ENCODE data around the gene FUZ. TPM values are rescaled to one million over a fixed set of nuclear protein-coding genes. Genes with fewer than 3 reads are reported as not detected.

The FUZ gene
- total and polyA plus RNA-seq, 9 donors = 13.4 to 48.6 (median 27.5) TPM

GRCh38 chr19:49761625-49762311 is 51.3 kb downstream of the FUZ start:
- Histone ChIP-seq H3K27me3 (no peaks in the 10 kb centered on the region), H3K27ac (no peak overlapping the region), H3K36me3 (no peaks in the 10 kb centered on the region), H3K9me3 (no peaks in the 10 kb centered on the region), H3K4me3 (no peak overlapping the region), H3K4me1 (ENCODE audit: insufficient read depth) (peaks cover 8% of the 10 kb centered on the region)
- intact Hi-C loops (cut with DNase I) = no loop called here
- 55 to 67% (median 58%) methylated on average over 16 of the region's 16 CpGs for WGBS, 3 donors
- DNase-seq = peak in 3 of 5 donors; percentile 48 to 55 (median 51)
- TF ChIP-seq POLR2A (IDR thresholded peaks at IDR 0.05) (no peak), CTCF (IDR thresholded peaks at IDR 0.05) (peak in 1 of 3 donors; percentile 31)

GRCh38 chr19:49761249-49761624 is 51.9 kb downstream of the FUZ start:
- intact Hi-C loops (cut with DNase I) = no loop called here

GRCh38 chr19:49758292-49758691 is 54.8 kb downstream of the FUZ start:
- H3K9me3 ChIP-seq = no peaks in the 10 kb centered on the region
- no peak overlapping the region for H3K4me3 ChIP-seq
- no peak overlapping the region for H3K27ac ChIP-seq
- intact Hi-C loops (cut with DNase I) = no loop called here
- H3K4me1 ChIP-seq (ENCODE audit: insufficient read depth) = peaks cover 8% of the 10 kb centered on the region
- peak in 4 of 5 donors; percentile 44 to 59 (median 53) for DNase-seq
- no peaks in the 10 kb centered on the region for H3K27me3 ChIP-seq
- 5 to 11% (median 6%) methylated on average over 7 of the region's 7 CpGs for WGBS, 3 donors
- TF ChIP-seq EP300 (IDR thresholded peaks at IDR 0.05) (no peak), CTCF (IDR thresholded peaks at IDR 0.05) (no peak), POLR2A (IDR thresholded peaks at IDR 0.05) (no peak)
- no peaks in the 10 kb centered on the region for H3K36me3 ChIP-seq

More at GRCh38 chr19:49761249-49761624, 51.9 kb downstream of the FUZ start:
- peaks cover 8% of the 10 kb centered on the region for H3K4me1 ChIP-seq (ENCODE audit: insufficient read depth)
- no peaks in the 10 kb centered on the region for H3K36me3 ChIP-seq
- WGBS, 3 donors = 73 to 100% (median 96%) methylated on average over 1 of the region's 1 CpG
- no peak overlapping the region for H3K27ac ChIP-seq
- H3K9me3 ChIP-seq = no peaks in the 10 kb centered on the region
- H3K4me3 ChIP-seq = no peak overlapping the region
- H3K27me3 ChIP-seq = no peaks in the 10 kb centered on the region
- DNase-seq = no peak
- TF ChIP-seq CTCF (IDR thresholded peaks at IDR 0.05) (no peak), POLR2A (IDR thresholded peaks at IDR 0.05) (no peak), EP300 (IDR thresholded peaks at IDR 0.05) (no peak)

Small RNAs within 50 kb of the gene (microRNA-seq; reads per million reads assigned to microRNA genes)
- gene MIR4749 (0.89 to 2.8 (median 1.9) reads per million in 3 donors), gene MIR6799 (0 to 0.75 (median 0.18) reads per million in 3 donors), gene MIR6800 (0 reads per million in 3 donors)

Small RNAs within 50 kb of the gene (small RNA-seq; reads per million reads assigned to genes)
- gene MIR4749 (not detected), gene MIR6799 (not detected), gene RNU6-841P (not detected)

Other genes with a start within 250 kb of the FUZ start
- gene NOSIP, start 232.7 kb downstream of the FUZ start, total RNA-seq = 10 to 100 TPM; 44.8 to 70.1 (median 58.7) TPM
- gene NOSIP, start 232.7 kb downstream of the FUZ start, polyA plus RNA-seq = 10 to 100 TPM; 31.0 to 65.0 TPM
- gene PRRG2, start 232.0 kb downstream of the FUZ start, total RNA-seq = 1 to 10 TPM in 3 of 7 donors, under 1 TPM in 1, not detected in 3; 0.77 to 4.0 (median 1.6) TPM
- under 1 TPM; 0.65 to 0.75 TPM for gene PRRG2, start 232.0 kb downstream of the FUZ start, polyA plus RNA-seq
- 10 to 100 TPM in 5 of 7 donors, 1 to 10 TPM in 2; 8.1 to 44.1 (median 31.8) TPM for gene PRR12, start 222.1 kb downstream of the FUZ start, total RNA-seq
- 10 to 100 TPM in 1 of 2 donors, 1 to 10 TPM in 1; 2.8 to 22.8 TPM for gene PRR12, start 222.1 kb downstream of the FUZ start, polyA plus RNA-seq
- gene RRAS, start 173.1 kb downstream of the FUZ start, total RNA-seq = 10 to 100 TPM; 28.7 to 62.8 (median 37.6) TPM
- 10 to 100 TPM; 24.2 to 63.4 TPM for gene RRAS, start 173.1 kb downstream of the FUZ start, polyA plus RNA-seq
- gene SCAF1, start 171.1 kb downstream of the FUZ start, total RNA-seq = 10 to 100 TPM; 14.9 to 94.6 (median 68.8) TPM
- gene SCAF1, start 171.1 kb downstream of the FUZ start, polyA plus RNA-seq = 10 to 100 TPM in 1 of 2 donors, 1 to 10 TPM in 1; 3.3 to 29.1 TPM
- 10 to 100 TPM; 46.1 to 89.0 (median 69.5) TPM for gene IRF3, start 147.4 kb downstream of the FUZ start, total RNA-seq
- 10 to 100 TPM; 24.2 to 76.9 TPM for gene IRF3, start 147.4 kb downstream of the FUZ start, polyA plus RNA-seq
- gene BCL2L12, start 147.4 kb downstream of the FUZ start, total RNA-seq = 10 to 100 TPM in 6 of 7 donors, 1 to 10 TPM in 1; 8.0 to 21.0 (median 15.6) TPM
- gene BCL2L12, start 147.4 kb downstream of the FUZ start, polyA plus RNA-seq = 10 to 100 TPM in 1 of 2 donors, 1 to 10 TPM in 1; 6.7 to 17.7 TPM
- gene PRMT1, start 136.0 kb downstream of the FUZ start, total RNA-seq = 100 to 1,000 TPM; 125 to 174 (median 152) TPM
- 100 to 1,000 TPM in 1 of 2 donors, 10 to 100 TPM in 1; 57.1 to 182 TPM for gene PRMT1, start 136.0 kb downstream of the FUZ start, polyA plus RNA-seq
- 1 to 10 TPM in 4 of 7 donors, under 1 TPM in 3; 0.48 to 1.9 (median 1.3) TPM for gene ADM5, start 123.7 kb downstream of the FUZ start, total RNA-seq
- gene ADM5, start 123.7 kb downstream of the FUZ start, polyA plus RNA-seq = 1 to 10 TPM in 1 of 2 donors, not detected in 1; 1.6 TPM
- gene CPT1C, start 122.2 kb downstream of the FUZ start, total RNA-seq = 10 to 100 TPM in 4 of 7 donors, 1 to 10 TPM in 3; 4.6 to 25.8 (median 14.5) TPM
- gene CPT1C, start 122.2 kb downstream of the FUZ start, polyA plus RNA-seq = 10 to 100 TPM in 1 of 2 donors, 1 to 10 TPM in 1; 9.4 to 12.9 TPM
- under 1 TPM in 3 of 7 donors, not detected in 4; 0.32 to 0.71 (median 0.46) TPM for gene TSKS, start 50.0 kb downstream of the FUZ start, total RNA-seq
- gene TSKS, start 50.0 kb downstream of the FUZ start, polyA plus RNA-seq = under 1 TPM; 0.15 to 0.30 TPM
- 100 to 1,000 TPM in 3 of 7 donors, 10 to 100 TPM in 4; 56.0 to 126 (median 99.3) TPM for gene AP2A1, start 46.3 kb downstream of the FUZ start, total RNA-seq
- gene AP2A1, start 46.3 kb downstream of the FUZ start, polyA plus RNA-seq = 10 to 100 TPM; 37.8 to 72.2 TPM
- 10 to 100 TPM; 30.3 to 89.9 (median 85.3) TPM for gene MED25, start 5.0 kb upstream of the FUZ start, total RNA-seq
- 10 to 100 TPM; 34.3 to 67.4 TPM for gene MED25, start 5.0 kb upstream of the FUZ start, polyA plus RNA-seq
- gene PTOV1, start 37.9 kb upstream of the FUZ start, total RNA-seq = 100 to 1,000 TPM; 108 to 256 (median 206) TPM
- 100 to 1,000 TPM in 1 of 2 donors, 10 to 100 TPM in 1; 22.2 to 186 TPM for gene PTOV1, start 37.9 kb upstream of the FUZ start, polyA plus RNA-seq
- 100 to 1,000 TPM in 1 of 7 donors, 10 to 100 TPM in 6; 47.2 to 111 (median 74.2) TPM for gene PNKP, start 54.3 kb upstream of the FUZ start, total RNA-seq
- 10 to 100 TPM in 1 of 2 donors, 1 to 10 TPM in 1; 6.8 to 39.0 TPM for gene PNKP, start 54.3 kb upstream of the FUZ start, polyA plus RNA-seq
- gene AKT1S1, start 64.1 kb upstream of the FUZ start, total RNA-seq = 10 to 100 TPM; 10.6 to 45.3 (median 30.0) TPM
- 10 to 100 TPM; 24.3 to 34.8 TPM for gene AKT1S1, start 64.1 kb upstream of the FUZ start, polyA plus RNA-seq
- gene TBC1D17, start 64.4 kb upstream of the FUZ start, total RNA-seq = 10 to 100 TPM; 23.1 to 77.5 (median 49.8) TPM
- gene TBC1D17, start 64.4 kb upstream of the FUZ start, polyA plus RNA-seq = 10 to 100 TPM; 41.3 to 66.9 TPM
- gene IL4I1, start 83.6 kb upstream of the FUZ start, total RNA-seq = 1 to 10 TPM in 4 of 7 donors, under 1 TPM in 2, not detected in 1; 0.24 to 4.3 (median 1.3) TPM
- gene IL4I1, start 83.6 kb upstream of the FUZ start, polyA plus RNA-seq = under 1 TPM; 0.35 to 0.43 TPM
- gene ATF5, start 115.9 kb upstream of the FUZ start, total RNA-seq = 10 to 100 TPM in 5 of 7 donors, 1 to 10 TPM in 2; 4.3 to 23.5 (median 16.0) TPM
- gene ATF5, start 115.9 kb upstream of the FUZ start, polyA plus RNA-seq = 10 to 100 TPM; 17.3 to 20.1 TPM
- gene NUP62, start 116.2 kb upstream of the FUZ start, total RNA-seq = 10 to 100 TPM; 18.7 to 47.7 (median 38.5) TPM
- 10 to 100 TPM; 19.0 to 27.3 TPM for gene NUP62, start 116.2 kb upstream of the FUZ start, polyA plus RNA-seq
- gene SIGLEC11, start 147.9 kb upstream of the FUZ start, total RNA-seq = 100 to 1,000 TPM in 1 of 7 donors, 10 to 100 TPM in 6; 44.0 to 117 (median 77.6) TPM
- 100 to 1,000 TPM in 1 of 2 donors, 10 to 100 TPM in 1; 43.3 to 113 TPM for gene SIGLEC11, start 147.9 kb upstream of the FUZ start, polyA plus RNA-seq
- 10 to 100 TPM; 26.3 to 44.7 (median 34.0) TPM for gene VRK3, start 212.1 kb upstream of the FUZ start, total RNA-seq
- 10 to 100 TPM; 26.1 to 52.5 TPM for gene VRK3, start 212.1 kb upstream of the FUZ start, polyA plus RNA-seq
- gene ZNF473, start 212.7 kb upstream of the FUZ start, total RNA-seq = 10 to 100 TPM in 2 of 7 donors, 1 to 10 TPM in 5; 6.3 to 12.1 (median 7.7) TPM
- 10 to 100 TPM in 1 of 2 donors, 1 to 10 TPM in 1; 2.1 to 10.7 TPM for gene ZNF473, start 212.7 kb upstream of the FUZ start, polyA plus RNA-seq

Measured in ovary (tissue), 9 donors.